Endothelial cell of umbilical vein (primary cell): ENCODE results near the gene FNIP1. TPM values are rescaled to one million over a fixed set of nuclear protein-coding genes. Genes with fewer than 3 reads are reported as not detected.

Experiments used
- BruUV-seq: library from RNA; stranded (reverse); fragments of 400-500 nt; replicated peaks from 2 replicates; lab custom pipeline; 2021; lab: Mats Ljungman, UMichigan
- CTCF ChIA-PET: fragments of 300-600, 350-600 bp; sonication (Branson Sonifier 250); formaldehyde crosslinking; loops from one replicate; lab custom pipeline; 2021; ENCODE audit warnings: antibody characterized with exemption, inconsistent platforms; lab: Charles Lee
- POLR2A ChIA-PET: fragments of 300-600, 350-600 bp; sonication (Branson Sonifier 250); formaldehyde crosslinking; loops from one replicate; lab custom pipeline; 2021; ENCODE audit warnings: antibody characterized with exemption, inconsistent platforms; lab: Charles Lee
- DNase-seq: peaks from one replicate; pipeline ENCODE4 v3.0.0-alpha.2; 2011; ENCODE audit warnings: low read depth, low spot score
- FAIRE-seq: peaks from 2 replicates; lab custom pipeline; 2011; peaks lifted over from hg19 to GRCh38; lab: Jason Lieb, UNC
- H2AFZ ChIP-seq: 2 replicates; pipeline ENCODE4 v1.6.0; 2012; ENCODE audit warnings: low read depth, low read length, control low read depth, inconsistent platforms
- H3K27ac ChIP-seq: 2 replicates; pipeline ENCODE4 v1.5.1; 2011; ENCODE audit warnings: low read depth, mild to moderate bottlenecking, control low read depth, low read length, moderate library complexity; ENCODE audit not compliant: insufficient read depth
- H3K27me3 ChIP-seq, 2 experiments: 2 replicates each; pipeline versions ENCODE4 v1.6.0 to v1.6.1; 2011; ENCODE audit warnings: low read length in 2 of 2, mixed read lengths in 1 of 2; ENCODE audit not compliant: control insufficient read depth in 2 of 2, insufficient read depth in 2 of 2
- H3K36me3 ChIP-seq, 2 experiments: 2 replicates in 1 of 2; 3 replicates in 1 of 2; pipeline ENCODE4 v1.5.1; 2011; ENCODE audit warnings: low read length in 2 of 2, mild to moderate bottlenecking in 1 of 2, moderate library complexity in 1 of 2; ENCODE audit not compliant: control insufficient read depth in 2 of 2, insufficient read depth in 2 of 2; ENCODE audit errors: extremely low read depth in 1 of 2
- H3K4me1 ChIP-seq: 3 replicates; pipeline ENCODE4 v1.5.1; 2011; ENCODE audit warnings: mild to moderate bottlenecking, low read length; ENCODE audit not compliant: control insufficient read depth, insufficient read depth; ENCODE audit errors: extremely low read depth
- H3K4me2 ChIP-seq: 2 replicates; pipeline ENCODE4 v1.6.1; 2011; ENCODE audit warnings: low read length, control low read depth, mixed read lengths; ENCODE audit not compliant: insufficient read depth
- H3K4me3 ChIP-seq, 3 experiments: fragments of 200-600 bp in 1 of 3; sonication (generic), shearing (Covaris generic) in 1 of 3; replicated peaks in 1 of 3; 2 replicates each; pipeline ENCODE4 v1.5.1; 2011 to 2016; ENCODE audit warnings: control low read depth in 3 of 3, low read length in 3 of 3, mild to moderate bottlenecking in 2 of 3, inconsistent platforms in 1 of 3, low read depth in 1 of 3, moderate library complexity in 1 of 3; ENCODE audit not compliant: insufficient read depth in 1 of 3
- H3K79me2 ChIP-seq: 2 replicates; pipeline ENCODE4 v1.6.0; 2012; ENCODE audit warnings: low read length, inconsistent platforms; ENCODE audit not compliant: control insufficient read depth, insufficient read depth
- H3K9ac ChIP-seq: replicated peaks from 2 replicates; pipeline ENCODE3; 2011; ENCODE audit warnings: low read length, control low read depth; ENCODE audit not compliant: insufficient read depth; ENCODE audit errors: extremely low read depth
- H3K9me1 ChIP-seq: replicated peaks from 3 replicates; pipeline ENCODE4 v1.6.0; 2011; ENCODE audit warnings: mild to moderate bottlenecking, low read length; ENCODE audit not compliant: control insufficient read depth, insufficient read depth; ENCODE audit errors: extremely low read depth
- H3K9me3 ChIP-seq: replicated peaks from 2 replicates; pipeline ENCODE4 v1.5.1; 2012; ENCODE audit warnings: low read length, inconsistent platforms; ENCODE audit not compliant: control insufficient read depth, insufficient read depth
- H4K20me1 ChIP-seq: replicated peaks from 2 replicates; pipeline ENCODE3; 2011; ENCODE audit warnings: mild to moderate bottlenecking, low read length; ENCODE audit not compliant: control insufficient read depth, insufficient read depth; ENCODE audit errors: extremely low read depth
- EZH2 ChIP-seq: IDR thresholded peaks from 2 replicates; pipeline ENCODE4 v1.6.1; 2012; ENCODE audit warnings: borderline replicate concordance, low read depth, mild to moderate bottlenecking, moderate library complexity, low read length, inconsistent platforms; ENCODE audit not compliant: severe bottlenecking
- FOS ChIP-seq: IDR thresholded peaks from 2 replicates; pipeline ENCODE4 v1.6.1; 2011; ENCODE audit warnings: mild to moderate bottlenecking, low read length, moderate library complexity, borderline replicate concordance; ENCODE audit not compliant: insufficient read depth
- GATA2 ChIP-seq: IDR thresholded peaks from 2 replicates; pipeline ENCODE4 v1.7.0; 2011; ENCODE audit warnings: low read depth, mild to moderate bottlenecking, moderate library complexity, mixed read lengths, low read length; ENCODE audit not compliant: insufficient read length, insufficient read depth
- JUN ChIP-seq: IDR thresholded peaks from 2 replicates; pipeline ENCODE4 v1.6.1; 2011; ENCODE audit warnings: borderline replicate concordance, low read depth; ENCODE audit not compliant: insufficient read length, insufficient read depth
- MAX ChIP-seq: IDR thresholded peaks from 2 replicates; pipeline ENCODE4 v1.6.1; 2011; ENCODE audit not compliant: insufficient read depth, insufficient read length
- MYC ChIP-seq: IDR thresholded peaks from one replicate; pipeline ENCODE4 v1.6.1; 2011; ENCODE audit warnings: mild to moderate bottlenecking, low read depth, low read length
- POLR2A ChIP-seq: IDR thresholded peaks from 2 replicates; pipeline ENCODE4 v1.6.1; 2012; ENCODE audit warnings: low read depth, mild to moderate bottlenecking, control low read depth, low read length
- POLR2AphosphoS5 ChIP-seq: IDR thresholded peaks from 2 replicates; pipeline ENCODE4 v1.6.1; 2012; ENCODE audit warnings: low read depth, mild to moderate bottlenecking, control low read depth, low read length, moderate library complexity; ENCODE audit not compliant: insufficient read depth
- dilution Hi-C: fragments of 300-500 bp; cut with MboI; formaldehyde crosslinking; loops from one replicate; pipeline ENCODE4 v1.15.0; 2019; ENCODE audit warnings: low sequenced_read_pairs; ENCODE audit not compliant: extremely low pct_ligation_motif_present
- intact Hi-C: fragments of 100-400 bp; cut with micrococcal nuclease; formaldehyde crosslinking; loops from one replicate; pipeline ENCODE4 v1.10.0; 2022
- polyA plus RNA-seq, 4 experiments: library from polyadenylated mRNA; depleted of rRNA in 3 of 4; stranded (reverse) in 3 of 4; unstranded in 1 of 4; fragments of >200 nt; gene quantifications; 2 replicates each; pipeline versions ENCODE4 v1.2.1 to v1.2.3, GENCODE V29; 2011 to 2012; ENCODE audit warnings: missing spikeins in 1 of 4
- total RNA-seq: library from RNA; stranded (reverse); gene quantifications from 2 replicates; pipeline ENCODE4 v1.2.3, GENCODE V29; 2021
- TF ChIP-seq, protein P1 (sequence below), 2 donors: IDR thresholded peaks; 1 replicate in 1 of 2; 2 replicates in 1 of 2; pipeline ENCODE4 v1.5.1; 2011; ENCODE audit warnings: low read length in 2 of 2, mild to moderate bottlenecking in 2 of 2, moderate library complexity in 2 of 2, control low read depth in 1 of 2, inconsistent platforms in 1 of 2, low read depth in 1 of 2; ENCODE audit not compliant: insufficient read depth in 1 of 2; ENCODE audit errors: extremely low read depth in 1 of 2

The FNIP1 gene
- total and polyA plus RNA-seq, 2 donors (not counting 3 experiments of a cell fraction or from before 2014, with no cell fraction given), result 5.9 to 27.3 TPM

GRCh38 chr5:131619102-131619501 is 177.7 kb downstream of the FNIP1 start:
- POLR2A ChIA-PET, result no interaction called here
- no peak for FAIRE-seq

More at GRCh38 chr5:131619102-131619501, 177.7 kb downstream of the FNIP1 start:
- Histone ChIP-seq H3K79me2 (peaks cover 80% of the 10 kb centered on the region), H4K20me1 (no peaks in the 10 kb centered on the region), H3K4me1 (no peaks in the 10 kb centered on the region), H3K27me3 (no peaks in the 10 kb centered on the region), H3K27ac (no peak overlapping the region), H3K36me3 (no peaks in the 10 kb centered on the region), H3K9ac (no peak overlapping the region), H2AFZ (no peak overlapping the region), H3K9me3 (no peaks in the 10 kb centered on the region), H3K4me2 (no peak overlapping the region), H3K9me1 (no peaks in the 10 kb centered on the region), H3K4me3 (no peak overlapping the region)
- BruUV-seq, result no TSS peak
- no peak for TF ChIP-seq POLR2AphosphoS5
- TF ChIP-seq, protein P1, sequence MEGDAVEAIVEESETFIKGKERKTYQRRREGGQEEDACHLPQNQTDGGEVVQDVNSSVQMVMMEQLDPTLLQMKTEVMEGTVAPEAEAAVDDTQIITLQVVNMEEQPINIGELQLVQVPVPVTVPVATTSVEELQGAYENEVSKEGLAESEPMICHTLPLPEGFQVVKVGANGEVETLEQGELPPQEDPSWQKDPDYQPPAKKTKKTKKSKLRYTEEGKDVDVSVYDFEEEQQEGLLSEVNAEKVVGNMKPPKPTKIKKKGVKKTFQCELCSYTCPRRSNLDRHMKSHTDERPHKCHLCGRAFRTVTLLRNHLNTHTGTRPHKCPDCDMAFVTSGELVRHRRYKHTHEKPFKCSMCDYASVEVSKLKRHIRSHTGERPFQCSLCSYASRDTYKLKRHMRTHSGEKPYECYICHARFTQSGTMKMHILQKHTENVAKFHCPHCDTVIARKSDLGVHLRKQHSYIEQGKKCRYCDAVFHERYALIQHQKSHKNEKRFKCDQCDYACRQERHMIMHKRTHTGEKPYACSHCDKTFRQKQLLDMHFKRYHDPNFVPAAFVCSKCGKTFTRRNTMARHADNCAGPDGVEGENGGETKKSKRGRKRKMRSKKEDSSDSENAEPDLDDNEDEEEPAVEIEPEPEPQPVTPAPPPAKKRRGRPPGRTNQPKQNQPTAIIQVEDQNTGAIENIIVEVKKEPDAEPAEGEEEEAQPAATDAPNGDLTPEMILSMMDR (IDR thresholded peaks at IDR 0.05; ENCODE audit: extremely low read depth in 1 of 2, insufficient read depth in 1 of 2, low read depth in 1 of 2, low read length in 2 of 2), result no peak
- TF ChIP-seq MYC, result no peak
- no peak for TF ChIP-seq JUN
- no peak for TF ChIP-seq POLR2A
- no peak for TF ChIP-seq MAX
- no peak for TF ChIP-seq GATA2
- no peak for TF ChIP-seq EZH2
- no peak for TF ChIP-seq FOS
- intact Hi-C loops (no loop called here), dilution Hi-C loops (no loop called here)
- DNase-seq, result no peak
- CTCF ChIA-PET, result no interaction called here
